ENCODE measurements around the gene AOAH.

Gene AOAH

DNA sequence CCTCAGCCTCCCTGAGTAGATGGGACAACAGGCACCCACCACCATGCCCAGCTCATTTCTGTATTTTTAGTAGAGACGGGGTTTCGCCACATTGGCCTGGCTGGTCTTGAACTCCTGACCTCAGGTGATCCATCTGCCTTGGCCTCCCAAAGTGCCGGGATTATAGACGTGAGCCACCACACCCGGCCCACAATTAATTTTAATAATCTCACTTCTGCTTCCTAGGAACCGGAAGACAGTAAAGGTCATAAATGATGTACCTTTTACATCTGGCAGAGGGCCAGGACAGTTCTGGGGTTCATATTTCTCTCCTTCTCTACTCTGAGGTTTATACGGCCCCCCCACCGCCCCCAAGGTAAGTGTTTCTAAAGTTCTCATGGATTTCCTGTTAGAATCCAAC lies 31.2 kb upstream of the AOAH start:
- no peak for TF ChIP-seq TCF12 (IDR thresholded peaks at IDR 0.05; ENCODE audit: low read depth)

DNA sequence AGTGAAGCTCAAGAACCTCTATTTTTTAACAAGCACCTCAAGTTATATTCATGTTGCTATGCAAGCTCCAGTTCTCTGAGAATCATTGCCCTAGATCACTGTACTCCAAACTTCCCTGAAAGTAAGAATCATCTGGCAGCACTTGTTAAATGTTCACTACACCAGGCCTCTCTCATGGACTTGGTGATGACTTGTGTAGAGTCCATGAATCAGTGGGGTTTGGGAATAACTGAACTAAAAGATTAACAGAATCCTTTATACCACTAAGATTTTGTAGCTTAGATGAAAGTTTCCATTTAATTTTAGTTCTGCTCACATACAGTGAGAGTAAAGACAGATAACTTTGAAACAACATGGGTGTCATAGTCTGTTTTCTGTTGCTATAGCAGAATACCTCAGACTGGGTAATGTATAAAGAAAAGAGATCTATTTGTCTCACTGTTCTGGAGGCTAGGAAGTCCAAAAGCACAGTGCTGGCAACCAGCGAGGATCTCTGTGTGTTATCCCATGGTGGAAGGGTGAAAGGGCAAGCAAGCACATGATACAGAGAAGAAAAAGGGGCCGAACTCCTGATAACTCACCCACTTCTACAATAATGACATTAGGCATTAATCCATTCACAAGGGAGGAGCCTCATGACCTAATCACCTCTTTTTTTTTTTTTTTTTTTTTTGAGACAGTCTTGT lies 27.9 kb upstream of the AOAH start:
- TF ChIP-seq TCF12 (IDR thresholded peaks at IDR 0.05; ENCODE audit: low read depth) = no peak
- TF ChIP-seq, protein P1, sequence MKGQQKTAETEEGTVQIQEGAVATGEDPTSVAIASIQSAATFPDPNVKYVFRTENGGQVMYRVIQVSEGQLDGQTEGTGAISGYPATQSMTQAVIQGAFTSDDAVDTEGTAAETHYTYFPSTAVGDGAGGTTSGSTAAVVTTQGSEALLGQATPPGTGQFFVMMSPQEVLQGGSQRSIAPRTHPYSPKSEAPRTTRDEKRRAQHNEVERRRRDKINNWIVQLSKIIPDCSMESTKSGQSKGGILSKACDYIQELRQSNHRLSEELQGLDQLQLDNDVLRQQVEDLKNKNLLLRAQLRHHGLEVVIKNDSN (IDR thresholded peaks at IDR 0.05) = no peak
- no peak for TF ChIP-seq CREB1 (IDR thresholded peaks at IDR 0.05; ENCODE audit: low read depth)
- TF ChIP-seq TAF1 (IDR thresholded peaks at IDR 0.05; ENCODE audit: low read depth) = no peak
- TF ChIP-seq EGR1 (IDR thresholded peaks at IDR 0.05) = no peak
- no peak for TF ChIP-seq NFIC (IDR thresholded peaks at IDR 0.05)
- TF ChIP-seq FOXM1 (IDR thresholded peaks at IDR 0.05; ENCODE audit: borderline replicate concordance, low read depth) = no peak
- no peak for TF ChIP-seq YY1 (IDR thresholded peaks at IDR 0.05; ENCODE audit: low read depth)
- TF ChIP-seq CEBPB (IDR thresholded peaks at IDR 0.05) = no peak
- TF ChIP-seq, protein P2, sequence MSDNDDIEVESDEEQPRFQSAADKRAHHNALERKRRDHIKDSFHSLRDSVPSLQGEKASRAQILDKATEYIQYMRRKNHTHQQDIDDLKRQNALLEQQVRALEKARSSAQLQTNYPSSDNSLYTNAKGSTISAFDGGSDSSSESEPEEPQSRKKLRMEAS (IDR thresholded peaks at IDR 0.05) = no peak
- TF ChIP-seq EP300 (IDR thresholded peaks at IDR 0.05; ENCODE audit: borderline replicate concordance) = no peak
- TF ChIP-seq ZBTB7A (IDR thresholded peaks at IDR 0.05; ENCODE audit: low read depth) = no peak
- no peak for TF ChIP-seq TEAD4 (IDR thresholded peaks at IDR 0.05)
- TF ChIP-seq RAD21 (IDR thresholded peaks at IDR 0.05; ENCODE audit: low read depth) = no peak
- TF ChIP-seq, protein P3, sequence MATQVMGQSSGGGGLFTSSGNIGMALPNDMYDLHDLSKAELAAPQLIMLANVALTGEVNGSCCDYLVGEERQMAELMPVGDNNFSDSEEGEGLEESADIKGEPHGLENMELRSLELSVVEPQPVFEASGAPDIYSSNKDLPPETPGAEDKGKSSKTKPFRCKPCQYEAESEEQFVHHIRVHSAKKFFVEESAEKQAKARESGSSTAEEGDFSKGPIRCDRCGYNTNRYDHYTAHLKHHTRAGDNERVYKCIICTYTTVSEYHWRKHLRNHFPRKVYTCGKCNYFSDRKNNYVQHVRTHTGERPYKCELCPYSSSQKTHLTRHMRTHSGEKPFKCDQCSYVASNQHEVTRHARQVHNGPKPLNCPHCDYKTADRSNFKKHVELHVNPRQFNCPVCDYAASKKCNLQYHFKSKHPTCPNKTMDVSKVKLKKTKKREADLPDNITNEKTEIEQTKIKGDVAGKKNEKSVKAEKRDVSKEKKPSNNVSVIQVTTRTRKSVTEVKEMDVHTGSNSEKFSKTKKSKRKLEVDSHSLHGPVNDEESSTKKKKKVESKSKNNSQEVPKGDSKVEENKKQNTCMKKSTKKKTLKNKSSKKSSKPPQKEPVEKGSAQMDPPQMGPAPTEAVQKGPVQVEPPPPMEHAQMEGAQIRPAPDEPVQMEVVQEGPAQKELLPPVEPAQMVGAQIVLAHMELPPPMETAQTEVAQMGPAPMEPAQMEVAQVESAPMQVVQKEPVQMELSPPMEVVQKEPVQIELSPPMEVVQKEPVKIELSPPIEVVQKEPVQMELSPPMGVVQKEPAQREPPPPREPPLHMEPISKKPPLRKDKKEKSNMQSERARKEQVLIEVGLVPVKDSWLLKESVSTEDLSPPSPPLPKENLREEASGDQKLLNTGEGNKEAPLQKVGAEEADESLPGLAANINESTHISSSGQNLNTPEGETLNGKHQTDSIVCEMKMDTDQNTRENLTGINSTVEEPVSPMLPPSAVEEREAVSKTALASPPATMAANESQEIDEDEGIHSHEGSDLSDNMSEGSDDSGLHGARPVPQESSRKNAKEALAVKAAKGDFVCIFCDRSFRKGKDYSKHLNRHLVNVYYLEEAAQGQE (IDR thresholded peaks at IDR 0.05; ENCODE audit: low read depth) = no peak

DNA sequence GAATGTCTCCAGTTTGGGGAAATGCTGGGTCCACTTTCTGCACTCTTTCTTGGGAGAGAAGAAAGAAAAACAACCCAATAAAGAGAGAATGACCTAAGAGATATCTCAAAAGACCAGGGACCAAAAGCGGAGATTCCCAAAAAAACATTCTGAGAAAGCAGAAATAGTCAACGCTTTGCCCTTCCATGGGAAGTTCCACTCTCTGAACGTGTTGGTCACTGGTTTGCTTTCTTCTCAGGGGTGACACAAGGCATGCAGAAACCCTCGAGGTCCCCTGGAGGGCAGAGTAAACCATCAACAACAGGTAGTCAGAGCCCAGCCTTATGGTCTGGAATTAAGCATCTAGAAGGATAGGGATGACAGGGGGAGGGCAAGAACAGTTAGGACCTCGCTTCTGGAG lies 26.2 kb upstream of the AOAH start:
- TF ChIP-seq TEAD4 (IDR thresholded peaks at IDR 0.05) = no peak
- TF ChIP-seq, protein P1 (IDR thresholded peaks at IDR 0.05) = no peak
- no peak for TF ChIP-seq CREB1 (IDR thresholded peaks at IDR 0.05; ENCODE audit: low read depth)

GRCh38 chr7:36749282-36749960 lies 25.1 kb upstream of the AOAH start:
- TF ChIP-seq ZBTB7A (IDR thresholded peaks at IDR 0.05; ENCODE audit: low read depth) = no peak
- no peak for TF ChIP-seq TCF12 (IDR thresholded peaks at IDR 0.05; ENCODE audit: low read depth)
- no peak for TF ChIP-seq EP300 (IDR thresholded peaks at IDR 0.05; ENCODE audit: borderline replicate concordance)
- no peak for TF ChIP-seq FOXM1 (IDR thresholded peaks at IDR 0.05; ENCODE audit: borderline replicate concordance, low read depth)
- TF ChIP-seq TAF1 (IDR thresholded peaks at IDR 0.05; ENCODE audit: low read depth) = no peak
- TF ChIP-seq YY1 (IDR thresholded peaks at IDR 0.05; ENCODE audit: low read depth) = no peak
- TF ChIP-seq TEAD4 (IDR thresholded peaks at IDR 0.05) = no peak
- no peak for TF ChIP-seq NFIC (IDR thresholded peaks at IDR 0.05)
- TF ChIP-seq, protein P1 (IDR thresholded peaks at IDR 0.05) = no peak
- TF ChIP-seq, protein P2 (IDR thresholded peaks at IDR 0.05) = no peak
- TF ChIP-seq, protein P3 (IDR thresholded peaks at IDR 0.05; ENCODE audit: low read depth) = no peak

GRCh38 chr7:36748017-36748487 lies 23.8 kb upstream of the AOAH start:
- TF ChIP-seq, protein P3 (IDR thresholded peaks at IDR 0.05; ENCODE audit: low read depth) = no peak
- no peak for TF ChIP-seq RAD21 (IDR thresholded peaks at IDR 0.05; ENCODE audit: low read depth)
- no peak for TF ChIP-seq TEAD4 (IDR thresholded peaks at IDR 0.05)
- no peak for TF ChIP-seq YY1 (IDR thresholded peaks at IDR 0.05; ENCODE audit: low read depth)
- no peak for TF ChIP-seq TCF12 (IDR thresholded peaks at IDR 0.05; ENCODE audit: low read depth)
- TF ChIP-seq, protein P2 (IDR thresholded peaks at IDR 0.05) = no peak
- TF ChIP-seq CREB1 (IDR thresholded peaks at IDR 0.05; ENCODE audit: low read depth) = no peak
- no peak for TF ChIP-seq CEBPB (IDR thresholded peaks at IDR 0.05)
- no peak for TF ChIP-seq NFIC (IDR thresholded peaks at IDR 0.05)
- TF ChIP-seq EP300 (IDR thresholded peaks at IDR 0.05; ENCODE audit: borderline replicate concordance) = no peak
- no peak for TF ChIP-seq EGR1 (IDR thresholded peaks at IDR 0.05)
- no peak for TF ChIP-seq FOXM1 (IDR thresholded peaks at IDR 0.05; ENCODE audit: borderline replicate concordance, low read depth)
- no peak for TF ChIP-seq TAF1 (IDR thresholded peaks at IDR 0.05; ENCODE audit: low read depth)
- no peak for TF ChIP-seq ZBTB7A (IDR thresholded peaks at IDR 0.05; ENCODE audit: low read depth)
- TF ChIP-seq, protein P1 (IDR thresholded peaks at IDR 0.05) = no peak

Measured in Ishikawa (cell line).